Measurements from ENCODE around the gene ETV2.
"Not testable (repeated sequence)": the region's sequence is repeated elsewhere in the genome, so short reads cannot be mapped to it uniquely, and the experiment has no call there.

The ETV2 gene

GRCh38 chr19:35641515-35642151 lies at the start of gene ETV2:
ETV2 (plus strand) TSS chr19:35641745; CDS start chr19:35642461, 716 bp downstream.
- no peak for DNase-seq

DNA sequence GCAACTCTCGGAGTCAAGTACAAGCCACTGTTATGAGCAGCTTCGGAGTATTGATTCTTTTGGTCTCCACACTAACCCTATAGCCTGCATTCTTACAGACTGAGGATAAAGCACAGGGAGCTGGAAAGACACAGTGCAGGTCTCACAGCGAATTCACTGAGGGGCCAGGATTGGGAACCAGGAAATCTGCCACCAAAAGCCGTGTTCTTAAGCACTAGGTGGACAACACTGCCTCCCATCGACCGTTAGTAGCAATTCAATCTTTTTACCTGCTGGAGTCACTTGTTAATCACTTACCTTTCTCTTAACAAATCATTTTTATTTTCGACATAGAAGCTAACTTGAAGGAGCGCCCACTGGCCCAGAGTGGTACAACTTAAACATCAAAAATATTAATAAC lies 49.3 kb upstream of the ETV2 start:
- DNase-seq, result no peak

DNA sequence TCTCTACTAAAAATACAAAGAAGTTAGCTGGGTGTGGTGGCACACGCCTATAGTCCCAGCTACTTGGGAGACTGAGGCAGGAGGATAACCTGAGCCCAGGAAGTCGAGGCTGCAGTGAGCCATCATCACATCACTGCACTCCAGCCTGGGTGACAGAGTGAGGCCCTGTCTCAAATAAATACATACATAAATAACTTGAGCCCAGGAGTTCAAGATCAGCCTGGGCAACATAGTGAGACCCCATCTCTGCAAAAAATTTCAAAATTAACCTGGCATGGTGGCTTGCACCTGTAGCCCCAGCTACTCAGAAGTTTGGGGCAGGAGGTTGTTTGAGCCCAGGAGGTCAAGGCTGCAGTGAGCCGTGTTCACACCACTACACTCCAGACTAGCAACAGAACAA lies 46.5 kb upstream of the ETV2 start:
- not testable (repeated sequence) for DNase-seq

GRCh38 chr19:35595928-35596327 lies 45.6 kb upstream of the ETV2 start:
- no peak for DNase-seq

DNA sequence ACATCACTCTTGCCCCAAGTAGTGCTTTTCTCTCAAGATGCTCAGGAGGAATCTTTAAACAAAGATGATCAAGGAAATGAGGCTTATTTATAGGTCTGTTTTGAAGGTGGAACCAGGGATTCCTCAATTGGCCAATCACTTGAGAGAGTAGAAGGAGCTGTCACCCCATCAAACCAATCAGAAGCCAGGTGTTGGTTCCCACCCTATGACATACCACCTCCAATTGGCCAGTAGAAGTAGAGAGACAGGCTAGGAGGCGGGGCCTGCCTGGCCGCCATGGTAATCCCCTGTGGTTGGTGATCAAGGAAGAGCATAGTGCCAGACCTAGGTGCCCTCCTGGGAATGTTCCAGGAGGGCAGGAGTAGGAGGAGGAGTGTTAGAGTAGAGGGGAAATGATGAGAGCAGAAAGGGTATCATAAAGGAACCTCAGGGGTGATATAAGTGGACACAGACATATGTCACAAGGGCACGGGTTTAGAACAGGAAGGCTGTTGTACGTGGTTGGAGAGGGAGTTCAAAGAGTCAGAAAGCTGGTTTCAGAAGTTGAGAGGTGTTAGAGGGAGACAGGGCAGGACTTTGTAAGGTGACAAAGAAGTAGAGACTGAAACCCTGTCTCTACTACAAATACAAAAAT lies 45.1 kb upstream of the ETV2 start:
- DNase-seq, result no peak

GRCh38 chr19:35601971-35602370 lies 39.6 kb upstream of the ETV2 start:
- DNase-seq, result no peak

GRCh38 chr19:35604436-35604835 lies 37.1 kb upstream of the ETV2 start:
- DNase-seq, result not testable (repeated sequence)

- not testable (repeated sequence) for DNase-seq
Observed at GRCh38 chr19:35607170-35607569, 34.4 kb upstream of the ETV2 start.

GRCh38 chr19:35607661-35608060 lies 33.9 kb upstream of the ETV2 start:
- DNase-seq, result no peak

DNA sequence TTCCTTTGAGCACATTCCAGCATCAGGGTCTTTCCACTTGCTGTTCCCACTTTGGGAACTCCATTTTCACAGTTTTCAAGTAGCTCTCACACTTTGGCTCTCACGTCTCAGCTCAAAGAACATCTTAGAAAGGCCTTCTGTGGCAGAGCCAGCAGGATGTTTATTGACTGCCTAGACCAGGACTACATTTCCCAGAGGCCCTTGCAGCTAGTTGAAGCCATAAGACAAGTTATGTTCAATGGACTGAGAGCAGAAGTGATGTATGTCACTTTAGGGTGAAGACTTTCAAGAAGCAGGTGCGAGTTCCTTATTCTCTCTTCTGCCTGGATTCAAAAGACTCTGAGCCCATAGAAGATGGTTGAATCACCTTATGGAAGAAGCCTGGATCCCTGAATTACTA lies 33.3 kb upstream of the ETV2 start:
- DNase-seq, result no peak

- no peak for DNase-seq
Observed at GRCh38 chr19:35609851-35610353, 31.6 kb upstream of the ETV2 start.

- no peak for DNase-seq
Observed at GRCh38 chr19:35612224-35612558, 29.4 kb upstream of the ETV2 start.

- peak; percentile 68 for DNase-seq
Observed at GRCh38 chr19:35612559-35613321, 28.8 kb upstream of the ETV2 start, which contains the start of gene HAUS5. HAUS5 (plus strand) TSS chr19:35612735; CDS start chr19:35612795, 60 bp downstream.

GRCh38 chr19:35613574-35613973 lies 28.0 kb upstream of the ETV2 start:
- no peak for DNase-seq

DNA sequence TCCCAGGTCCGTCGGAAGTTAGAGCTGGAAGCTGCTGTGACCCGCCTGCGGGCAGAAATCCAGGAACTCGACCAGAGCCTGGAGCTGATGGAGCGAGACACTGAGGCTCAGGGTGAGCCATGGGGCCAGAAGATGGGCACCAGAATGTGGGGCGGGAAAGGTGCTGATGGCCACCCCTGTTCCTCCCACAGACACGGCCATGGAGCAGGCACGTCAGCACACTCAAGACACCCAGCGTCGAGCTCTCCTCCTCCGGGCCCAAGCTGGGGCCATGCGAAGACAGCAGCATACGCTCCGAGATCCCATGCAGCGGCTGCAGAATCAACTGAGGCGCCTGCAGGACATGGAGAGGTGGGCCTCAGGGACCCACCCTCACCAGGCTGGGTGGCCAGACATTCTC lies 26.5 kb upstream of the ETV2 start:
- no peak for DNase-seq

DNA sequence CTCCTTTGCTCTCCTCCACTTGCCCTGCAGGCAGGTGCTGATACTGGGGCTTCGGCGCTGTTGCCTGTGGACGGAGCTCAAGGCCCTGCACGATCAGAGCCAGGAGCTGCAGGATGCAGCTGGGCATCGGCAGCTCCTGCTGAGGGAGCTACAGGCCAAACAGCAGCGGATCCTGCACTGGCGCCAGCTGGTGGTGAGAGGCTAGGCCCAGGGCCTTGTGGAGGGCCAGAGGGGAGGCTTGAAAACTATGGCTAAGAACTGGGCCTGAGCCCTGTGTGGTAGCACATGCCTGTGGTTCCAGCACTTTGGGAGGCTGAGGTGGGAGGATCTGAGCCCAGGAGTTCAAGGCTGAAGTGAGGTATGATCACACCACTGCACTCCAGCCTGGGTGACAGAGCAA lies 22.7 kb upstream of the ETV2 start:
- DNase-seq, result no peak

- DNase-seq, result no peak
Observed at GRCh38 chr19:35619290-35619923, 22.1 kb upstream of the ETV2 start.

GRCh38 chr19:35620001-35620400 lies 21.5 kb upstream of the ETV2 start:
- no peak for DNase-seq

GRCh38 chr19:35621708-35622107 lies 19.8 kb upstream of the ETV2 start:
- no peak for DNase-seq

GRCh38 chr19:35622750-35623149 lies 18.8 kb upstream of the ETV2 start:
- no peak for DNase-seq

- no peak for DNase-seq
Observed at GRCh38 chr19:35623327-35624010, 18.1 kb upstream of the ETV2 start.

GRCh38 chr19:35628264-35628564 lies 13.3 kb upstream of the ETV2 start:
- no peak for DNase-seq

Data from NCI-H1092 (cell line).